Activated T-helper 1 cell treated with Interleukin-2 at 50 U/mL for 16 hours (primary cell): ENCODE measurements around the gene NELFB.
"Not testable (repeated sequence)": the region's sequence is repeated elsewhere in the genome, so short reads cannot be mapped to it uniquely, and the experiment has no call there.

Source experiments
- DNase-seq: peaks from one replicate; pipeline ENCODE4 v3.0.0-alpha.2; 2020; ENCODE audit warnings: low read depth

NELFB gene

GRCh38 chr9:137247135-137247915 is 7.8 kb upstream of the NELFB start:
- no peak for DNase-seq

DNA sequence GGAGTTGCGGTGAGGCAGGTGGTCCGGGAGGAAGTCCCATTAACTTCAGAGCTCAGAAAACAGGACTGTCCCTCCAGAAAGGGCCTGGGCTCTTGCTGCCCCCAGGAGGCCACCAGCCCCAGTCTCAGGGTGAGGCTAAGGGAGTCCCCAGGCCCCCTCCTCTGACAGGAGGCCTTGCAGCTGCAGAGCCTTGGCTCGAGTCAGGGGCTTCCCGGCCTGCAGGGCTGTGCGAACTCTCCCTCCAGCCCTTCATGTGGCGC is 7.3 kb upstream of the NELFB start:
- DNase-seq, result no peak

DNA sequence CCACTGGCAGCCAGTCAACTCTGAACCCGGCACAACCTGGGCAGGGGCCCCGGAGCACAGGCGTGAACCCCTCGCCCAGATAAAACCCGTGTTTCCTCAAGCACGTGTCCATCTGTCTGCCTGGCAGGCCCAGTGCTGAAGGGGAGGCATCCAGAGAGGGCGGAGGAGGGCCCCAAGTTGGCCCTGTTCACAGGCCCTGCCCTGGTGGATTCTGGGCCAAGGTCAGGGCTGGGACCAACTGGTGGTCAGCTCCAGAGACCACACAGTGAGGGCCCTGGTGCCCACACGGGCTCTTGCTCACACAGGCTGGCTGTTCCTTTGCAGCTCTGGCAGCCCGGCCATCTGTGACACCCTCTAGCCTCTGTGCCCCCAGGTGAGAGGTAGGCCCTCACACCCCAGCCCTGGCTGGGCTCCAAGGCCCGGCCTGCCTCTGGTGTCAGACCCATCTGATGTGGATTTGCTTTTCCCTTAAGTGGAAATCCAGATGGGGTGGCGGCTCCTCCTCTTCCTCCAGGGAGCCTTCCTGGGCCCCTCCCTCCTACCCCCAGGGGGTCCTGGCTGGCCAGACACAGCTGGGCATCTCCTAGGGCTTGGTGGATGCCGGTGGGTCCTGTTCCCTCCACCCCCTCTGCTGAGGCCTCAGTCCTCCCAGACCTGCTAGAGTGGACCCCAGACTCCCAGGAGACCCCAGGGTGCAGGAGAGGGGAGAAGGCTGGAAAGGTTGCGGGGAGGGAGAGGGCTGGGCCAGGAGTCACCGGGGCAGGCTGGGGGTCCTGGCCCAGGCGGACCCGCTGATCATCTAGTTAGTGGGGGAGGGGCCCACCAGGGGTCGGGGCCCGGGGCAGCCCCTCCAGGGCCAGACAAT is 4.6 kb upstream of the NELFB start:
- DNase-seq, result no peak

DNA sequence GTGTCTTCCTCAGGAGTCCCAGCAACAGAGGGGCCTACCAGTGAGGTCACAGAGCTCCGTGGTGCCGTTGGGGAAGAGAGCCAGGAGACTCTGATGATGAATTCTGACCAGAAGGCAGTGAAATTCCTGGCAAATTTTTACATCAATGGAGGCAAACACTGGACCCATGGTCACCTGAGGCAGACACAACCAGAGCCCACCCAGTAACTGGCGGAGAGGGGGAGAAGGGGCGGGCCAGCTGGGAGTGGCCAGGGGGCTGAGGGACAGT is 4.0 kb upstream of the NELFB start, which contains the start of gene STPG3:
Gene STPG3 (plus strand): TSS at position 93 of the 268 bp plus-strand sequence. CDS start 1 bp downstream, at position 94.
- no peak for DNase-seq

GRCh38 chr9:137251490-137252268 is 3.4 kb upstream of the NELFB start:
- DNase-seq, result no peak

- DNase-seq, result no peak
These were observed 2.3 kb upstream of the NELFB start for GRCh38 chr9:137252555-137253506.

GRCh38 chr9:137253717-137254623 is 1.2 kb upstream of the NELFB start:
- DNase-seq, result no peak

- DNase-seq, result no peak
These were observed 454 bp downstream of the NELFB start for GRCh38 chr9:137255448-137256114.

DNA sequence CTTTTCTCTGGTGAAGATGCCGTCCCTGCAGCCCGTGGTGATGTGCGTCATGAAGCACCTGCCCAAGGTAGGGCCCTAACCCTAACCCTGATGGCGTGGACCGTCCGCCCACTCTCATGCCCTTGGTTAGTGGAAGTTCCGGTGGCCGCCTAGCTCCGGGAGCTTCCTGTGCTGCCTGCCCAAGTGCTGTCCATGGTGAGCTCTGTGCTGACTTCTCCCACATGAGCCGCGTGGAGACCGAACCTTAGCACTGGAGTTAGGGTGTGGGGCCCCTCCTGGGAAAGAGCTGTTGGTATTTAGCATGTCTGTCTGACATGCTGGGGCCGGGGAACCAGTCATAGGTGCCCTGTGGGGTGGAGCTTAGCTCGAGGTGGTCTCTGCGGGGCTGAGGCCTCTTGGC is 1.2 kb downstream of the NELFB start:
- no peak for DNase-seq

DNA sequence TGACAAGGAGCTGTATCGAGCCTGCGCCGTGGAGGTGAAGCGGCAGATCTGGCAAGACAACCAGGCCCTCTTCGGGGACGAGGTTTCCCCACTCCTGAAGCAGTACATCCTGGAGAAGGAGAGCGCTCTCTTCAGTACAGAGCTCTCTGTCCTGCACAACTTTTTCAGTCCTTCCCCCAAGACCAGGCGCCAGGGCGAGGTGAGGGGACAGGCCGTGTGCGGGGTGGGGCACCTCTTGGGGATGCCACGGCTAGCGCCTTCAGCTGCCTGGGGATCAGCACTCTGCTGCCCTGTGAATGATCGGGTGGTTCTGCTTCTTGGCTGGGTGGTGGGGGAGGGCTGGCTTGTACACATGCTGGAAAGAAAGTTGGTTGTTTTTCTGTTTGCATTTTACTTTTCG is 1.7 kb downstream of the NELFB start:
- no peak for DNase-seq

- not testable (repeated sequence) for DNase-seq
These were observed 7.2 kb downstream of the NELFB start for GRCh38 chr9:137262173-137262908.

GRCh38 chr9:137262909-137263285 is 7.8 kb downstream of the NELFB start:
- DNase-seq, result no peak

- DNase-seq, result no peak
These were observed 8.4 kb downstream of the NELFB start for GRCh38 chr9:137263506-137263905.

GRCh38 chr9:137264067-137264466 is 8.9 kb downstream of the NELFB start:
- DNase-seq, result no peak

DNA sequence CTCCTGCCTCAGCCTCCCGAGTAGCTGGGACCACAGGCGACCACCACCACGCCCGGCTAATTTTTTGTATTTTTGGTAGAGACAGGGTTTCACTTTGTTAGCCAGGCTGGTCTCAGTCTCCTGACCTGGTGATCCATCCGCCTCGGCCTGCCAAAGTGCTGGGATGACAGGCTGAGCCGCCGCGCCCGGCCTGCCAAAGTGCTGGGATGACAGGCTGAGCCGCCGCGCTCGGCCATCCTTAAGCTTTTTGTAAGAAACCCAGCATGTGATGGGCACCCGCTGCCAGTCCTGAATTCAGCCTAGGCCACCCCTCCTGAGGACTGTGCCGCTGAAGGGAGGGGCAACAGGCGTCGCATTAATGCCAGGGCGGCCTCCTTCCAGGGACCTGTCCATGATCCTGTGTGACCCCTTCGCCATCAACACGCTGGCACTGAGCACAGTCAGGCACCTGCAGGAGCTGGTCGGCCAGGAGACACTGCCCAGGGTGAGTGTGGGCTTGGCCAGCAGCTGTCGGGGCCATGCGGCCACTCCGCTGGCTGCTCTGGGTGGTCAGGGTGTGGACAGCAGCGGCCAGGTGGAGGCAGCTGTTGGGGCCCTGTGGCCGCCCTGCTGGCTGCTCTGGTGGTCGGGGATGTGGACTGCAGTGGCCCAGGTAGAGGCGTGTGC is 10.5 kb downstream of the NELFB start:
- no peak for DNase-seq

DNA sequence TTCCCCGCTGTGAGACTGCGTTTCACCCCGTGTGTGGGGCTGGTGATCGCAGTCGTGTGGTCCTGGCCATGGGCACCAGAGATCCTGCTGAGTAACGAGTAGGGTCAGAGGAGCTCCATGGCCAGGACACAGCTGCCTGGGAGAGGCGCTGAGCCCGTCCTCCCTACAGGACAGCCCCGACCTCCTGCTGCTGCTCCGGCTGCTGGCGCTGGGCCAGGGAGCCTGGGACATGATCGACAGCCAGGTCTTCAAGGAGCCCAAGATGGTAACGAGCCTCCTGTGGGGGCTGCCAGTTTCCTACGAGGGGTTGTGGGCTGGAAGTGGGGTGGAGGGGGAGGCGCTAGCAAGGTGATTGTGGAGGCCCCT is 11.0 kb downstream of the NELFB start:
- DNase-seq, result no peak

- no peak for DNase-seq
These were observed 11.7 kb downstream of the NELFB start for GRCh38 chr9:137266585-137267453.

DNA sequence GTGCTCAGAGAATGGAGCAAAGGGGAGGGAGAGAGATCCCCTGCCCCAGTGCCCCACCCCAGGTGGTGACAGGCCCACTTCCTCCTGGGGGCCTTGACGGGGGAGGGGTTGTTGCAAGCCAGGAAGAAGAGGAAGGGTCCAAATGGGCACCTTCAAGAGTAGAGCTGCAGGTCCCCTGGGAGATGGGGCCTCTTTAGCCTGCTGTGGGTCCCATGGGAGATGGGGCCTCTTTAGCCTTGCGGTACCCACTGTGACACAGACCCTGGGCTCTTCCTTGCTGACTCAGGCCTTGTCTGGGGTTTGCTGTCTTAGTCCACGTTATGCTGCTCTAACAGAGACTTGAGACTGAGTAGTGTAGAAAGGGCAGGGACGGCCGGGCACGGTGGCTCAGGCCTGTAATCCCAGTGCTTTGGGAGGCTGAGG is 12.8 kb downstream of the NELFB start:
- no peak for DNase-seq
